ENCODE data around the gene HGS. TPM values are rescaled to one million over a fixed set of nuclear protein-coding genes. Genes with fewer than 3 reads are reported as not detected.

The HGS gene
- total RNA-seq, 1 donor from 2014 or later: 211 TPM

- peaks cover 7 to 13% of the 10 kb centered on the region in 2 donors for H3K4me1 ChIP-seq
- TF ChIP-seq CTCF (IDR thresholded peaks at IDR 0.05): peak in 1 of 3 experiments; percentile 40
- H3K36me3 ChIP-seq: peaks cover 9 to 12% of the 10 kb centered on the region in 2 donors
- H3K4me3 ChIP-seq: peak within 1 kb of the TSS; percentile 81 to 82
- intact Hi-C loops (cut with DNase I): loop anchor here (1.0 kb wide), 1 partner anchor 46 kb away; the partner anchor contains the start of genes CCDC137 and OXLD1
- H3K9me3 ChIP-seq: no peaks in the 10 kb centered on the region
- H3K27ac ChIP-seq: peak within 1 kb of the TSS in 1 of 2 donors; percentile 11
- DNase-seq (ENCODE audit: low spot score in 2 of 2): peak; percentile 27 to 81
- H3K27me3 ChIP-seq: no peaks in the 10 kb centered on the region
These were observed 28.1 kb downstream of the HGS start, which contains the start of gene SLC25A10 for GRCh38 chr17:81711814-81712467. Gene SLC25A10 (plus strand): TSS chr17:81712284. CDS start chr17:81712427, 143 bp downstream.

- Histone ChIP-seq H3K27me3 (no peaks in the 10 kb centered on the region), H3K27ac (no peak overlapping the region), H3K9me3 (no peaks in the 10 kb centered on the region), H3K4me1 (peaks cover 7 to 13% of the 10 kb centered on the region in 2 donors), H3K36me3 (peaks cover 5 to 6% of the 10 kb centered on the region in 2 donors), H3K4me3 (peak overlapping the region; percentile 81 to 82)
- TF ChIP-seq CTCF (IDR thresholded peaks at IDR 0.05): peak in 1 of 3 experiments; percentile 7
- DNase-seq (ENCODE audit: low spot score in 2 of 2): no peak
- intact Hi-C loops (cut with DNase I): loop anchor here (1.0 kb wide), 1 partner anchor 46 kb away; the partner anchor contains the start of genes CCDC137 and OXLD1
These were observed 28.7 kb downstream of the HGS start for GRCh38 chr17:81712468-81713003.

- TF ChIP-seq CTCF (IDR thresholded peaks at IDR 0.05): no peak
- Histone ChIP-seq H3K27ac (no peak overlapping the region), H3K4me1 (peaks cover 7 to 13% of the 10 kb centered on the region in 2 donors), H3K4me3 (peak overlapping the region; percentile 81 to 82), H3K27me3 (no peaks in the 10 kb centered on the region), H3K9me3 (no peaks in the 10 kb centered on the region), H3K36me3 (peaks cover 0 to 2% of the 10 kb centered on the region in 2 donors)
- no peak for DNase-seq (ENCODE audit: low spot score in 2 of 2)
- intact Hi-C loops (cut with DNase I): no loop called here
These were observed 29.3 kb downstream of the HGS start for GRCh38 chr17:81713004-81713555.

GRCh38 chr17:81713556-81714411, 30.0 kb downstream of the HGS start:
- no peaks in the 10 kb centered on the region for H3K27me3 ChIP-seq
- no peak for DNase-seq (ENCODE audit: low spot score in 2 of 2)
- H3K27ac ChIP-seq: no peak overlapping the region
- H3K4me3 ChIP-seq: peak overlapping the region in 1 of 2 donors; percentile 82
- H3K9me3 ChIP-seq: no peaks in the 10 kb centered on the region
- intact Hi-C loops (cut with DNase I): no loop called here
- no peak for TF ChIP-seq CTCF (IDR thresholded peaks at IDR 0.05)
- peaks cover 0 to 4% of the 10 kb centered on the region in 2 donors for H3K36me3 ChIP-seq
- H3K4me1 ChIP-seq: peaks cover 7 to 13% of the 10 kb centered on the region in 2 donors

GRCh38 chr17:81714412-81715106, 30.7 kb downstream of the HGS start:
- TF ChIP-seq CTCF (IDR thresholded peaks at IDR 0.05): no peak
- Histone ChIP-seq H3K27me3 (no peaks in the 10 kb centered on the region), H3K4me1 (peaks cover 7 to 13% of the 10 kb centered on the region in 2 donors), H3K36me3 (peaks cover 0 to 4% of the 10 kb centered on the region in 2 donors), H3K4me3 (no peak overlapping the region), H3K27ac (no peak overlapping the region), H3K9me3 (no peaks in the 10 kb centered on the region)
- intact Hi-C loops (cut with DNase I): no loop called here
- no peak for DNase-seq (ENCODE audit: low spot score in 2 of 2)
